ENCODE results near the gene MTR. TPM values are rescaled to one million over a fixed set of nuclear protein-coding genes. Genes with fewer than 3 reads are reported as not detected.

The MTR gene
- total RNA-seq, 1 experiment from 2014 or later = 27.5 TPM

GRCh38 chr1:236747311-236747985, 47.6 kb upstream of the MTR start (continued):
- TF ChIP-seq ARID4B (CRISPR knock-in tag; IDR thresholded peaks at IDR 0.05; ENCODE audit: borderline replicate concordance) (no peak), USF1 (CRISPR knock-in tag; IDR thresholded peaks at IDR 0.05) (no peak), CDX4 (CRISPR knock-in tag; IDR thresholded peaks at IDR 0.05; ENCODE audit: borderline replicate concordance) (no peak), JAZF1 (CRISPR knock-in tag; IDR thresholded peaks at IDR 0.05) (no peak), ESRRA (CRISPR knock-in tag; IDR thresholded peaks at IDR 0.05; ENCODE audit: borderline replicate concordance) (no peak), ATF3 (CRISPR knock-in tag; conservative IDR thresholded peaks at IDR 0.05) (no peak), FOXP4 (CRISPR knock-in tag; IDR thresholded peaks at IDR 0.05) (no peak), ZSCAN18 (CRISPR knock-in tag; IDR thresholded peaks at IDR 0.05) (no peak), ZNF263 (CRISPR knock-in tag; IDR thresholded peaks at IDR 0.05; ENCODE audit: low read depth) (no peak), TP53 (CRISPR knock-in tag; IDR thresholded peaks at IDR 0.05) (no peak), JUN (CRISPR knock-in tag; IDR thresholded peaks at IDR 0.05) (no peak), ZNF396 (CRISPR knock-in tag; IDR thresholded peaks at IDR 0.05; ENCODE audit: borderline replicate concordance) (no peak), ZNF425 (CRISPR knock-in tag; conservative IDR thresholded peaks at IDR 0.05) (no peak)

All from WTC11 (cell line).